Astrocyte (in vitro differentiated cells and primary cell): Measurements from ENCODE around the gene RC3H1. TPM values are rescaled to one million over a fixed set of nuclear protein-coding genes. Genes with fewer than 3 reads are reported as not detected.
"Not testable (repeated sequence)": the region's sequence is repeated elsewhere in the genome, so short reads cannot be mapped to it uniquely, and the experiment has no call there.

ENCODE experiments used
- DNase-seq: peaks from one replicate; pipeline ENCODE4 v3.0.0-alpha.2; 2010; ENCODE audit warnings: low read depth
- FAIRE-seq: peaks from 2 replicates; lab custom pipeline; 2011; peaks lifted over from hg19 to GRCh38; lab: Jason Lieb, UNC
- H2AFZ ChIP-seq: 2 replicates; pipeline ENCODE4 v1.6.0; 2012; ENCODE audit warnings: low read depth, low read length, inconsistent platforms
- H3K27ac ChIP-seq: 2 replicates; pipeline ENCODE4 v1.5.1; 2011; ENCODE audit warnings: low read depth, low read length, inconsistent platforms
- H3K27me3 ChIP-seq: 2 replicates; pipeline ENCODE4 v1.6.0; 2011; ENCODE audit warnings: low read length, inconsistent platforms; ENCODE audit not compliant: insufficient read depth
- H3K36me3 ChIP-seq: 2 replicates; pipeline ENCODE4 v1.5.1; 2011; ENCODE audit warnings: low read length, inconsistent platforms; ENCODE audit not compliant: insufficient read depth
- H3K4me1 ChIP-seq: 2 replicates; pipeline ENCODE4 v1.5.1; 2011; ENCODE audit warnings: low read length, inconsistent platforms; ENCODE audit not compliant: insufficient read depth
- H3K4me2 ChIP-seq: 2 replicates; pipeline ENCODE4 v1.6.0; 2012; ENCODE audit warnings: low read length, inconsistent platforms
- H3K4me3 ChIP-seq: 2 replicates; pipeline ENCODE4 v1.5.1; 2011; ENCODE audit warnings: low read depth, mild to moderate bottlenecking, low read length, inconsistent platforms; ENCODE audit not compliant: insufficient read depth
- H3K79me2 ChIP-seq: 2 replicates; pipeline ENCODE4 v1.6.0; 2012; ENCODE audit warnings: mild to moderate bottlenecking, low read length, inconsistent platforms; ENCODE audit not compliant: insufficient read depth
- H3K9ac ChIP-seq: 2 replicates; pipeline ENCODE4 v1.6.0; 2012; ENCODE audit warnings: mild to moderate bottlenecking, low read length, inconsistent platforms
- H3K9me3 ChIP-seq: 2 replicates; pipeline ENCODE4 v1.5.1; 2012; ENCODE audit warnings: low read depth, mild to moderate bottlenecking, low read length, inconsistent platforms; ENCODE audit not compliant: insufficient read depth
- H4K20me1 ChIP-seq: 2 replicates; pipeline ENCODE4 v1.6.0; 2012; ENCODE audit warnings: low read length, inconsistent platforms; ENCODE audit not compliant: insufficient read depth
- H3K27ac Mint-ChIP-seq: one replicate; pipeline ENCODE4 v1.8.0; 2021; ENCODE audit warnings: mild to moderate bottlenecking, mixed read lengths; ENCODE audit not compliant: unreplicated experiment
- H3K27me3 Mint-ChIP-seq: one replicate; pipeline ENCODE4 v1.8.0; 2021; ENCODE audit warnings: low read depth, mixed read lengths; ENCODE audit not compliant: unreplicated experiment
- H3K36me3 Mint-ChIP-seq: one replicate; pipeline ENCODE4 v1.8.0; 2021; ENCODE audit warnings: low read depth, mixed read lengths; ENCODE audit not compliant: unreplicated experiment
- H3K4me1 Mint-ChIP-seq: one replicate; pipeline ENCODE4 v1.8.0; 2021; ENCODE audit warnings: low read depth, mixed read lengths; ENCODE audit not compliant: unreplicated experiment
- H3K4me3 Mint-ChIP-seq: one replicate; pipeline ENCODE4 v1.8.0; 2021; ENCODE audit warnings: mild to moderate bottlenecking, moderate library complexity, mixed read lengths; ENCODE audit not compliant: unreplicated experiment
- H3K9me3 Mint-ChIP-seq: one replicate; pipeline ENCODE4 v1.8.0; 2021; ENCODE audit warnings: mild to moderate bottlenecking, mixed read lengths; ENCODE audit not compliant: unreplicated experiment
- CTCF ChIP-seq: IDR thresholded peaks from 2 replicates; pipeline ENCODE4 v1.5.1; 2011; ENCODE audit warnings: low read depth, mild to moderate bottlenecking, inconsistent platforms, low read length, moderate library complexity; ENCODE audit not compliant: insufficient read depth
- EZH2 ChIP-seq: IDR thresholded peaks from 2 replicates; pipeline ENCODE4 v1.6.1; 2012; ENCODE audit warnings: mild to moderate bottlenecking, low read length, inconsistent platforms; ENCODE audit not compliant: insufficient read depth
- total RNA-seq: library from RNA; stranded (reverse); gene quantifications from 2 replicates; pipeline ENCODE4 v1.2.1, GENCODE V29; 2021

RC3H1 gene
- total RNA-seq, 1 donor from 2014 or later: 38.1 TPM

- no peak overlapping the region for H3K27ac ChIP-seq
- H3K27me3 Mint-ChIP-seq: no peaks in the 10 kb centered on the region
- no peak overlapping the region for H3K27ac Mint-ChIP-seq
- H2AFZ ChIP-seq: no peak overlapping the region
- no peaks in the 10 kb centered on the region for H3K4me1 ChIP-seq
- H4K20me1 ChIP-seq: peaks cover 12% of the 10 kb centered on the region
- peaks cover 10% of the 10 kb centered on the region for H3K36me3 Mint-ChIP-seq
- no peaks in the 10 kb centered on the region for H3K27me3 ChIP-seq
- H3K79me2 ChIP-seq: peaks cover 8% of the 10 kb centered on the region
- no peak overlapping the region for H3K4me3 ChIP-seq
- no peaks in the 10 kb centered on the region for H3K9me3 ChIP-seq
- peaks cover 3% of the 10 kb centered on the region for H3K4me1 Mint-ChIP-seq
- no peak overlapping the region for H3K9ac ChIP-seq
- DNase-seq (no peak), FAIRE-seq (no peak)
- peaks cover 24% of the 10 kb centered on the region for H3K36me3 ChIP-seq
- no peaks in the 10 kb centered on the region for H3K9me3 Mint-ChIP-seq
- H3K4me3 Mint-ChIP-seq: no peak overlapping the region
- TF ChIP-seq CTCF (no peak), EZH2 (no peak)
- H3K4me2 ChIP-seq: no peak overlapping the region
Observed at GRCh38 chr1:173986951-173987350, 35.2 kb downstream of the RC3H1 start.

- Histone ChIP-seq H3K9ac (no peak overlapping the region), H3K36me3 (peaks cover 36% of the 10 kb centered on the region), H3K27ac (no peak overlapping the region), H3K9me3 (no peaks in the 10 kb centered on the region), H3K4me2 (no peak overlapping the region), H3K79me2 (no peaks in the 10 kb centered on the region), H3K4me3 (no peak overlapping the region), H3K27me3 (no peaks in the 10 kb centered on the region), H4K20me1 (no peaks in the 10 kb centered on the region), H3K4me1 (no peaks in the 10 kb centered on the region), H2AFZ (no peak overlapping the region)
- Mint-ChIP-seq H3K4me3 (no peak overlapping the region), H3K4me1 (no peaks in the 10 kb centered on the region), H3K9me3 (no peaks in the 10 kb centered on the region), H3K27me3 (no peaks in the 10 kb centered on the region), H3K27ac (no peak overlapping the region), H3K36me3 (peaks cover 6% of the 10 kb centered on the region)
- peak; percentile 20 for FAIRE-seq
- DNase-seq: no peak
- TF ChIP-seq EZH2 (no peak), CTCF (no peak)
Observed at GRCh38 chr1:173970252-173970651, 51.9 kb downstream of the RC3H1 start.

- H3K27me3 ChIP-seq, H4K20me1 ChIP-seq, H3K4me1 Mint-ChIP-seq, H2AFZ ChIP-seq, DNase-seq, H3K4me3 Mint-ChIP-seq, H3K36me3 Mint-ChIP-seq, FAIRE-seq, H3K9me3 Mint-ChIP-seq, H3K4me2 ChIP-seq, H3K79me2 ChIP-seq, H3K4me3 ChIP-seq, H3K27me3 Mint-ChIP-seq, H3K27ac Mint-ChIP-seq, H3K4me1 ChIP-seq, H3K27ac ChIP-seq, H3K9ac ChIP-seq, H3K9me3 ChIP-seq: not testable (repeated sequence)
- peaks cover 36% of the 10 kb centered on the region for H3K36me3 ChIP-seq
Observed at GRCh38 chr1:173965896-173966295, 56.3 kb downstream of the RC3H1 start.
